NCI-H748 treated with DMSO at 0.1 percent for 48 hours (cell line): Measurements from ENCODE around the gene RNF222.

ENCODE experiments used
- DNase-seq: peaks from one replicate; lab custom pipeline; 2025; lab: John Stamatoyannopoulos, UW

The RNF222 gene

GRCh38 chr17:8397636-8398035 lies at the start of gene RNF222:
Gene RNF222 (minus strand): TSS chr17:8397827. CDS start chr17:8393461, 4,366 bp downstream.
- DNase-seq: no peak

GRCh38 chr17:8445536-8445935 lies 47.9 kb upstream of the RNF222 start:
- no peak for DNase-seq

GRCh38 chr17:8444494-8444893 lies 46.9 kb upstream of the RNF222 start:
- no peak for DNase-seq

GRCh38 chr17:8443756-8444155 lies 46.1 kb upstream of the RNF222 start:
- DNase-seq: no peak

GRCh38 chr17:8442310-8442709 lies 44.7 kb upstream of the RNF222 start:
- no peak for DNase-seq

- DNase-seq: no peak
Measured at GRCh38 chr17:8441690-8442089, 44.1 kb upstream of the RNF222 start.

GRCh38 chr17:8439681-8440080 lies 42.1 kb upstream of the RNF222 start:
- DNase-seq: no peak

- no peak for DNase-seq
Measured at GRCh38 chr17:8438441-8438840, 40.8 kb upstream of the RNF222 start.

- DNase-seq: peak; percentile 10
Measured at GRCh38 chr17:8436844-8437171, 39.2 kb upstream of the RNF222 start.

- peak; percentile 54 for DNase-seq
Measured at GRCh38 chr17:8436169-8436843, 38.7 kb upstream of the RNF222 start.

GRCh38 chr17:8435245-8436168 lies 37.9 kb upstream of the RNF222 start, which contains the start of gene NDEL1:
Gene NDEL1 (plus strand): TSS chr17:8435884. CDS start chr17:8444272, 8,388 bp downstream.
- DNase-seq: peak; percentile 94

- no peak for DNase-seq
Measured at GRCh38 chr17:8430966-8431365, 33.3 kb upstream of the RNF222 start.

GRCh38 chr17:8426802-8427201 lies 29.2 kb upstream of the RNF222 start:
- no peak for DNase-seq

- no peak for DNase-seq
Measured at GRCh38 chr17:8426094-8426720, 28.6 kb upstream of the RNF222 start.

- DNase-seq: no peak
Measured at GRCh38 chr17:8421571-8421970, 23.9 kb upstream of the RNF222 start.

GRCh38 chr17:8420041-8420934 lies 22.7 kb upstream of the RNF222 start:
- no peak for DNase-seq

- no peak for DNase-seq
Measured at GRCh38 chr17:8419305-8419704, 21.7 kb upstream of the RNF222 start.

- DNase-seq: no peak
Measured at GRCh38 chr17:8418471-8418870, 20.8 kb upstream of the RNF222 start.

- DNase-seq: no peak
Measured at GRCh38 chr17:8417806-8418205, 20.2 kb upstream of the RNF222 start.

- no peak for DNase-seq
Measured at GRCh38 chr17:8413938-8414337, 16.3 kb upstream of the RNF222 start.

- DNase-seq: no peak
Measured at GRCh38 chr17:8413328-8413727, 15.7 kb upstream of the RNF222 start.

GRCh38 chr17:8412089-8412488 lies 14.5 kb upstream of the RNF222 start:
- DNase-seq: no peak
